GM23248 (cell line): ENCODE measurements around the gene TP53RK. TPM values are rescaled to one million over a fixed set of nuclear protein-coding genes. Genes with fewer than 3 reads are reported as not detected.

Experiments used
- DNase-seq: peaks from one replicate; pipeline ENCODE4 v3.0.0-alpha.2; 2015
- H2AFZ ChIP-seq: fragments of 200-600 bp; sonication (generic); 2 replicates; pipeline ENCODE4 v1.6.1; 2016; ENCODE audit warnings: antibody characterized with exemption
- H3F3A ChIP-seq: fragments of 200-600 bp; sonication (generic); 2 replicates; pipeline ENCODE4 v1.6.1; 2016; ENCODE audit warnings: mild to moderate bottlenecking, antibody characterized with exemption, mixed run types; ENCODE audit not compliant: insufficient read depth
- H3K27ac ChIP-seq: fragments of 200-600 bp; sonication (generic); 2 replicates; pipeline ENCODE4 v1.5.1; 2016; ENCODE audit warnings: mild to moderate bottlenecking
- H3K27me3 ChIP-seq: fragments of 200-600 bp; sonication (generic); replicated peaks from 2 replicates; pipeline ENCODE4 v1.6.1; 2016; ENCODE audit warnings: mild to moderate bottlenecking; ENCODE audit not compliant: insufficient read depth
- H3K36me3 ChIP-seq: fragments of 200-600 bp; sonication (generic); 2 replicates; pipeline ENCODE4 v1.6.1; 2016; ENCODE audit warnings: low read depth, mild to moderate bottlenecking
- H3K4me1 ChIP-seq: fragments of 200-600 bp; sonication (generic); 2 replicates; pipeline ENCODE4 v1.6.1; 2016; ENCODE audit warnings: mild to moderate bottlenecking; ENCODE audit not compliant: insufficient read depth
- H3K4me2 ChIP-seq: fragments of 200-600 bp; sonication (generic); one replicate; pipeline ENCODE4 v1.6.1; 2016; ENCODE audit warnings: mild to moderate bottlenecking; ENCODE audit not compliant: unreplicated experiment
- H3K4me3 ChIP-seq: fragments of 200-600 bp; sonication (generic); 2 replicates; pipeline ENCODE4 v1.5.1; 2016; ENCODE audit warnings: mild to moderate bottlenecking
- H3K79me2 ChIP-seq: fragments of 200-600 bp; sonication (generic); 2 replicates; pipeline ENCODE4 v1.6.1; 2016; ENCODE audit warnings: mild to moderate bottlenecking; ENCODE audit not compliant: insufficient read depth
- H3K9ac ChIP-seq: fragments of 200-600 bp; sonication (generic); 2 replicates; pipeline ENCODE4 v1.6.1; 2016; ENCODE audit warnings: mild to moderate bottlenecking
- H3K9me2 ChIP-seq: fragments of 200-600 bp; sonication (generic); 2 replicates; pipeline ENCODE4 v1.6.1; 2016; ENCODE audit warnings: mixed run types, mild to moderate bottlenecking, moderate library complexity; ENCODE audit not compliant: insufficient read depth
- H3K9me3 ChIP-seq: fragments of 200-600 bp; sonication (generic); one replicate; pipeline ENCODE4 v1.6.1; 2017; ENCODE audit warnings: low read depth
- H4K20me1 ChIP-seq: fragments of 200-600 bp; sonication (generic); 2 replicates; pipeline ENCODE4 v1.6.0; 2016; ENCODE audit not compliant: insufficient read depth
- EZH2 ChIP-seq: fragments of 200-600 bp; sonication (generic); IDR thresholded peaks from 2 replicates; pipeline ENCODE4 v1.6.1; 2018; ENCODE audit warnings: antibody characterized with exemption, mild to moderate bottlenecking; ENCODE audit not compliant: insufficient read depth, poor library complexity, severe bottlenecking
- EZH2phosphoT487 ChIP-seq: fragments of 200-600 bp; sonication (generic); IDR thresholded peaks from 2 replicates; pipeline ENCODE4 v1.6.1; 2018; ENCODE audit warnings: antibody characterized with exemption, moderate library complexity, mild to moderate bottlenecking, low read depth; ENCODE audit not compliant: insufficient read depth
- WGBS, 2 experiments: methylation state at CpG; one replicate each; pipeline ENCODE4 v1.1.6; 2015 to 2017; ENCODE audit warnings: low lambda C conversion rate in 2 of 2, low coverage in 1 of 2; ENCODE audit errors: missing lambda C conversion rate in 2 of 2; 5-methylcytosine and 5-hydroxymethylcytosine counted together
- in situ Hi-C: fragments of 300-500 bp; cut with MboI; formaldehyde crosslinking; loops from 2 replicates; pipeline ENCODE4 v1.15.0; 2020
- polyA plus RNA-seq: library from polyadenylated mRNA; unstranded; fragments of >200 nt; fragmentation: Nextera tagmentation; extraction: Ambion mirVana; gene quantifications from 2 replicates; pipeline ENCODE4 v1.2.1, GENCODE V29; 2016
- total RNA-seq: library from RNA; depleted of rRNA; stranded (reverse); fragments of >200 nt; shearing (Covaris generic); gene quantifications from 2 replicates; pipeline ENCODE4 v1.2.3, GENCODE V29; 2014

Gene TP53RK
- total and polyA plus RNA-seq, 2 experiments from 2014 or later: 23.6 to 24.1 TPM

- H3K27ac ChIP-seq: no peak overlapping the region
- H3K9me3 ChIP-seq: no peaks in the 10 kb centered on the region
- no peak overlapping the region for H2AFZ ChIP-seq
- in situ Hi-C loops: no loop called here
- H3K79me2 ChIP-seq: no peaks in the 10 kb centered on the region
- H3F3A ChIP-seq: no peaks in the 10 kb centered on the region
- WGBS, 2 experiments: 73 to 81% methylated on average over 3 of the region's 3 CpGs
- no peak overlapping the region for H3K9ac ChIP-seq
- no peaks in the 10 kb centered on the region for H4K20me1 ChIP-seq
- no peaks in the 10 kb centered on the region for H3K27me3 ChIP-seq
- no peak for DNase-seq
- no peak for TF ChIP-seq EZH2
- TF ChIP-seq EZH2phosphoT487: no peak
- no peaks in the 10 kb centered on the region for H3K9me2 ChIP-seq
- H3K4me2 ChIP-seq: no peak overlapping the region
- H3K36me3 ChIP-seq: 0 out of 2 replicates have a peak, but pooled peaks cover 5% of the 10 kb centered on the region
- no peaks in the 10 kb centered on the region for H3K4me1 ChIP-seq
- H3K4me3 ChIP-seq: no peak overlapping the region
Observed at GRCh38 chr20:46665602-46666001, 23.6 kb downstream of the TP53RK start.

- Histone ChIP-seq H3K4me2 (no peak overlapping the region), H3K27me3 (no peaks in the 10 kb centered on the region), H3K9ac (no peak overlapping the region), H3K27ac (no peak overlapping the region), H3K36me3 (no peaks in the 10 kb centered on the region), H3K9me3 (no peaks in the 10 kb centered on the region), H3K79me2 (no peaks in the 10 kb centered on the region), H3F3A (no peaks in the 10 kb centered on the region), H4K20me1 (no peaks in the 10 kb centered on the region), H3K9me2 (no peaks in the 10 kb centered on the region), H3K4me3 (no peak overlapping the region), H3K4me1 (no peaks in the 10 kb centered on the region), H2AFZ (no peak overlapping the region)
- in situ Hi-C loops: no loop called here
- TF ChIP-seq EZH2phosphoT487: no peak
- no peak for TF ChIP-seq EZH2
- no peak for DNase-seq
- WGBS, 2 experiments: 90 to 99% methylated on average over 3 of the region's 3 CpGs
Observed at GRCh38 chr20:46663531-46663930, 25.7 kb downstream of the TP53RK start.

- Histone ChIP-seq H3K9ac (no peak overlapping the region), H3K4me3 (no peak overlapping the region), H3K4me2 (no peak overlapping the region), H3K9me2 (no peaks in the 10 kb centered on the region), H2AFZ (no peak overlapping the region), H3K27ac (no peak overlapping the region), H3K9me3 (no peaks in the 10 kb centered on the region), H3F3A (no peaks in the 10 kb centered on the region), H3K27me3 (no peaks in the 10 kb centered on the region), H4K20me1 (no peaks in the 10 kb centered on the region), H3K4me1 (no peaks in the 10 kb centered on the region), H3K79me2 (no peaks in the 10 kb centered on the region), H3K36me3 (no peaks in the 10 kb centered on the region)
- DNase-seq: no peak
- 90 to 96% methylated on average over 1 of the region's 1 CpG for WGBS, 2 experiments
- in situ Hi-C loops: no loop called here
- TF ChIP-seq EZH2 (no peak), EZH2phosphoT487 (no peak)
Observed at GRCh38 chr20:46661659-46662058, 27.6 kb downstream of the TP53RK start.

- Histone ChIP-seq H3K79me2 (no peaks in the 10 kb centered on the region), H4K20me1 (no peaks in the 10 kb centered on the region), H3K4me3 (no peak overlapping the region), H2AFZ (no peak overlapping the region), H3K9me3 (no peaks in the 10 kb centered on the region), H3K9me2 (no peaks in the 10 kb centered on the region), H3K27ac (no peak overlapping the region), H3K27me3 (no peaks in the 10 kb centered on the region), H3K9ac (no peak overlapping the region), H3F3A (no peaks in the 10 kb centered on the region), H3K4me2 (no peak overlapping the region), H3K4me1 (no peaks in the 10 kb centered on the region), H3K36me3 (no peaks in the 10 kb centered on the region)
- no peak for DNase-seq
- in situ Hi-C loops: no loop called here
- TF ChIP-seq EZH2 (no peak), EZH2phosphoT487 (no peak)
- 77 to 81% methylated on average over 4 of the region's 4 CpGs for WGBS, 2 experiments
Observed at GRCh38 chr20:46660487-46660886, 28.8 kb downstream of the TP53RK start.

- in situ Hi-C loops: no loop called here
- Histone ChIP-seq H3K4me3 (no peak overlapping the region), H3K36me3 (no peaks in the 10 kb centered on the region), H4K20me1 (no peaks in the 10 kb centered on the region), H3K4me1 (no peaks in the 10 kb centered on the region), H3K4me2 (no peak overlapping the region), H3K27ac (no peak overlapping the region), H3K27me3 (no peaks in the 10 kb centered on the region), H3K79me2 (no peaks in the 10 kb centered on the region), H3K9ac (no peak overlapping the region), H3K9me3 (no peaks in the 10 kb centered on the region), H2AFZ (no peak overlapping the region), H3K9me2 (peaks cover 3% of the 10 kb centered on the region; the same call in 1 of the 2 replicates), H3F3A (no peaks in the 10 kb centered on the region)
- 67 to 71% methylated on average over 7 of the region's 7 CpGs for WGBS, 2 experiments
- no peak for TF ChIP-seq EZH2
- no peak for TF ChIP-seq EZH2phosphoT487
- DNase-seq: no peak
Observed at GRCh38 chr20:46657618-46658017, 31.6 kb downstream of the TP53RK start.
